Left ventricle myocardium inferior (tissue), 1 donor: ENCODE results near the gene ZNF483. TPM values are rescaled to one million over a fixed set of nuclear protein-coding genes. Genes with fewer than 3 reads are reported as not detected.
"Not testable (repeated sequence)": the region's sequence is repeated elsewhere in the genome, so short reads cannot be mapped to it uniquely, and the experiment has no call there.

ENCODE experiments used
- DNase-seq: peaks from one replicate; pipeline ENCODE4 v3.0.0-alpha.2; 2020
- H3K27ac ChIP-seq: fragments of 200-600 bp; replicated peaks from 2 replicates; pipeline ENCODE4 v1.8.0; 2021
- H3K27me3 ChIP-seq: fragments of 200-600 bp; 2 replicates; pipeline ENCODE4 v1.8.0; 2021; ENCODE audit warnings: low read depth
- H3K36me3 ChIP-seq: fragments of 200-600 bp; 2 replicates; pipeline ENCODE4 v1.8.0; 2021
- H3K4me1 ChIP-seq: fragments of 200-600 bp; 2 replicates; pipeline ENCODE4 v1.8.0; 2021
- H3K4me3 ChIP-seq: fragments of 200-600 bp; 2 replicates; pipeline ENCODE4 v1.8.0; 2021; ENCODE audit warnings: mild to moderate bottlenecking, moderate library complexity
- H3K9me3 ChIP-seq: fragments of 200-600 bp; replicated peaks from 2 replicates; pipeline ENCODE4 v1.8.0; 2021
- CTCF ChIP-seq: fragments of 200-600 bp; IDR thresholded peaks from 2 replicates; pipeline ENCODE4 v1.8.0; 2021; ENCODE audit warnings: antibody characterized with exemption, mild to moderate bottlenecking, borderline replicate concordance
- intact Hi-C: fragments of 100-400 bp; cut with micrococcal nuclease; formaldehyde crosslinking; loops from one replicate; pipeline ENCODE4 v1.11.0; 2022
- total RNA-seq: library from RNA; stranded (reverse); fragmentation: NEBNext Ultra II Directional; extraction: Animal tissue kit (Norgen Biotek cat#: 25700); gene quantifications from one replicate; pipeline ENCODE4 v1.2.1, GENCODE V29; 2021
- donor health status: DM: no; HTN: yes; CAD: no; lungs with severe emphysema.

ZNF483 gene
- total RNA-seq, 1 donor from 2014 or later: 5.8 TPM

- H3K27me3 ChIP-seq: peaks cover 55% of the 10 kb centered on the region
- DNase-seq: no peak
- no peaks in the 10 kb centered on the region for H3K36me3 ChIP-seq
- intact Hi-C loops: no loop called here
- no peak overlapping the region for H3K4me3 ChIP-seq
- TF ChIP-seq CTCF: no peak
- H3K9me3 ChIP-seq: no peaks in the 10 kb centered on the region
- H3K4me1 ChIP-seq: no peaks in the 10 kb centered on the region
- H3K27ac ChIP-seq: no peak overlapping the region
These were observed 85.2 kb downstream of the ZNF483 start for GRCh38 chr9:111610149-111610548.

GRCh38 chr9:111610845-111611244, 85.9 kb downstream of the ZNF483 start:
- DNase-seq: no peak
- H3K27ac ChIP-seq: no peak overlapping the region
- intact Hi-C loops: no loop called here
- peaks cover 55% of the 10 kb centered on the region for H3K27me3 ChIP-seq
- TF ChIP-seq CTCF: no peak
- no peak overlapping the region for H3K4me3 ChIP-seq
- H3K36me3 ChIP-seq: no peaks in the 10 kb centered on the region
- H3K4me1 ChIP-seq: no peaks in the 10 kb centered on the region
- H3K9me3 ChIP-seq: no peaks in the 10 kb centered on the region

GRCh38 chr9:111613436-111614040, 88.6 kb downstream of the ZNF483 start:
- intact Hi-C loops: no loop called here
- Histone ChIP-seq H3K4me3 (no peak overlapping the region), H3K9me3 (no peaks in the 10 kb centered on the region), H3K27me3 (peaks cover 38% of the 10 kb centered on the region), H3K4me1 (no peaks in the 10 kb centered on the region), H3K36me3 (no peaks in the 10 kb centered on the region), H3K27ac (no peak overlapping the region)
- DNase-seq: no peak
- no peak for TF ChIP-seq CTCF

- H3K9me3 ChIP-seq: no peaks in the 10 kb centered on the region
- no peaks in the 10 kb centered on the region for H3K36me3 ChIP-seq
- H3K4me3 ChIP-seq: no peak overlapping the region
- peaks cover 20% of the 10 kb centered on the region for H3K27me3 ChIP-seq
- H3K4me1 ChIP-seq: no peaks in the 10 kb centered on the region
- DNase-seq: no peak
- no peak for TF ChIP-seq CTCF
- no peak overlapping the region for H3K27ac ChIP-seq
- intact Hi-C loops: no loop called here
These were observed 90.9 kb downstream of the ZNF483 start for GRCh38 chr9:111615928-111616327.

GRCh38 chr9:111617349-111617748, 92.4 kb downstream of the ZNF483 start:
- H3K4me1 ChIP-seq, H3K4me3 ChIP-seq, DNase-seq, intact Hi-C loops, H3K36me3 ChIP-seq, H3K27ac ChIP-seq, H3K27me3 ChIP-seq, H3K9me3 ChIP-seq: not testable (repeated sequence)

- no peaks in the 10 kb centered on the region for H3K36me3 ChIP-seq
- no peaks in the 10 kb centered on the region for H3K4me1 ChIP-seq
- H3K4me3 ChIP-seq: no peak overlapping the region
- H3K27me3 ChIP-seq: no peaks in the 10 kb centered on the region
- DNase-seq: no peak
- no peaks in the 10 kb centered on the region for H3K9me3 ChIP-seq
- intact Hi-C loops: no loop called here
- TF ChIP-seq CTCF: peak; percentile 92
- no peak overlapping the region for H3K27ac ChIP-seq
These were observed 97.0 kb downstream of the ZNF483 start for GRCh38 chr9:111621895-111622480.
